Thoracic aorta (tissue), 2 donors: ENCODE measurements around the gene ZDHHC24. TPM values are rescaled to one million over a fixed set of nuclear protein-coding genes. Genes with fewer than 3 reads are reported as not detected.

Experiments used
- ATAC-seq: fragments of 150-250 bp; one replicate; pipeline ENCODE4 v1.8.0; 2017; ENCODE audit warnings: low read depth; ENCODE audit not compliant: insufficient number of reproducible peaks, low FRiP score
- DNase-seq: peaks from one replicate; pipeline ENCODE4 v3.0.0-alpha.2; 2020; ENCODE audit warnings: low spot score
- H3K27ac ChIP-seq, 2 donors: fragments of 200-600 bp; sonication (generic); 1 replicate in 1 of 2; 2 replicates in 1 of 2; pipeline ENCODE4 v1.5.1; 2016; ENCODE audit warnings: mild to moderate bottlenecking in 2 of 2, moderate library complexity in 2 of 2
- H3K27me3 ChIP-seq: fragments of 200-600 bp; sonication (generic); replicated peaks from 2 replicates; pipeline ENCODE4 v1.6.0; 2016; ENCODE audit warnings: mild to moderate bottlenecking; ENCODE audit not compliant: insufficient read depth
- H3K36me3 ChIP-seq: fragments of 200-600 bp; sonication (generic); one replicate; pipeline ENCODE4 v1.5.1; 2016
- H3K4me1 ChIP-seq, 2 donors: fragments of 200-600 bp; sonication (generic); 1 replicate in 1 of 2; 2 replicates in 1 of 2; pipeline versions ENCODE4 v1.5.1 to v1.6.0; 2016; ENCODE audit warnings: low read depth in 2 of 2, mild to moderate bottlenecking in 1 of 2; ENCODE audit not compliant: control insufficient read depth in 1 of 2
- H3K4me3 ChIP-seq: fragments of 200-600 bp; sonication (generic); 2 replicates; pipeline ENCODE4 v1.5.1; 2016; ENCODE audit warnings: mild to moderate bottlenecking
- H3K9me3 ChIP-seq: fragments of 200-600 bp; sonication (generic); 2 replicates; pipeline ENCODE4 v1.5.1; 2016
- total RNA-seq, 2 donors: library from RNA; depleted of rRNA; stranded (reverse); fragments of >200 nt; gene quantifications; one replicate each; pipeline versions ENCODE4 v1.1.0 to v1.2.3, GENCODE V29; 2016
- TF ChIP-seq, protein P1 (sequence below): fragments of 200-600 bp; sonication (generic); IDR thresholded peaks from one replicate; pipeline ENCODE4 v1.5.1; 2019; ENCODE audit warnings: antibody characterized with exemption

The ZDHHC24 gene
- total RNA-seq, 2 donors from 2014 or later = 10.2 to 15.7 TPM

DNA sequence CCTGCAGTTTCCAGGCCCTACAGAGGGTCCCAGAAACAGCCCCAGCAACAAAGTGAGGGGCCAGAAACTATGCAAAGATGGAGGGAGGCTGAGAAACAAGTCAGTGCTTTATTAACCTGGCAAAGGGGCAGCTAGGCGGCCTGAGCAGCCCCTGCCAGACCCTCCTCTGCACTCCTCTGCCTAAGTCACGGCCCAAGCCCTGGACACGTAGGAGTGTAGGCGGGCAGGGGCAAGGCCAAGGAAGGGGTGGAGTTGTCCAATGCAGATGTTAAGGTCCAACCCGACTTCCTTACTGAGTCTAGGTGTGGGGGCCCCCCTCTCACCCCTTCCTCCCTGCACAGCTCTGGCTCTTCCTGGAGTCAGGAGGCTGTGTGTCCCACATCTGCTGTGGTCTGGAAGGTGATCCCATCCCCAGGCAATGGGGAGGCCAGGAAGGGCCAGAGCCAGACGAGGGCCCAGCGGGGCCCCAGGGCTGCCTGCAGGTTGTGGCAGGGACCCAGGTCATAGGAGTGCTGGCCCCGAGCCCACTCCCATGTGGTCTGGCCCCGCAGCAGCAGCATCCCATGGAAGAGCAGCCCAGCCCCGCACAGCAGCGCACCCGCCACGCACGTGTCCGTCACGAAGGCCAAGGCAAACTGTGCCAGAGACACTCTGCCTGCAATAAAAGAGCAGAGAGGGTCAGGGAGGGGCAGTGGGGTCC lies 6.5 kb downstream of the ZDHHC24 start:
- Histone ChIP-seq H3K9me3 (no peaks in the 10 kb centered on the region), H3K36me3 (peaks cover 15% of the 10 kb centered on the region), H3K4me3 (no peak overlapping the region), H3K27ac (no peak overlapping the region), H3K27me3 (no peaks in the 10 kb centered on the region), H3K4me1 (peaks cover 3 to 8% of the 10 kb centered on the region in 2 donors)
- TF ChIP-seq, protein P1, sequence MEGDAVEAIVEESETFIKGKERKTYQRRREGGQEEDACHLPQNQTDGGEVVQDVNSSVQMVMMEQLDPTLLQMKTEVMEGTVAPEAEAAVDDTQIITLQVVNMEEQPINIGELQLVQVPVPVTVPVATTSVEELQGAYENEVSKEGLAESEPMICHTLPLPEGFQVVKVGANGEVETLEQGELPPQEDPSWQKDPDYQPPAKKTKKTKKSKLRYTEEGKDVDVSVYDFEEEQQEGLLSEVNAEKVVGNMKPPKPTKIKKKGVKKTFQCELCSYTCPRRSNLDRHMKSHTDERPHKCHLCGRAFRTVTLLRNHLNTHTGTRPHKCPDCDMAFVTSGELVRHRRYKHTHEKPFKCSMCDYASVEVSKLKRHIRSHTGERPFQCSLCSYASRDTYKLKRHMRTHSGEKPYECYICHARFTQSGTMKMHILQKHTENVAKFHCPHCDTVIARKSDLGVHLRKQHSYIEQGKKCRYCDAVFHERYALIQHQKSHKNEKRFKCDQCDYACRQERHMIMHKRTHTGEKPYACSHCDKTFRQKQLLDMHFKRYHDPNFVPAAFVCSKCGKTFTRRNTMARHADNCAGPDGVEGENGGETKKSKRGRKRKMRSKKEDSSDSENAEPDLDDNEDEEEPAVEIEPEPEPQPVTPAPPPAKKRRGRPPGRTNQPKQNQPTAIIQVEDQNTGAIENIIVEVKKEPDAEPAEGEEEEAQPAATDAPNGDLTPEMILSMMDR = no peak
- DNase-seq (no peak), ATAC-seq (no peak)

DNA sequence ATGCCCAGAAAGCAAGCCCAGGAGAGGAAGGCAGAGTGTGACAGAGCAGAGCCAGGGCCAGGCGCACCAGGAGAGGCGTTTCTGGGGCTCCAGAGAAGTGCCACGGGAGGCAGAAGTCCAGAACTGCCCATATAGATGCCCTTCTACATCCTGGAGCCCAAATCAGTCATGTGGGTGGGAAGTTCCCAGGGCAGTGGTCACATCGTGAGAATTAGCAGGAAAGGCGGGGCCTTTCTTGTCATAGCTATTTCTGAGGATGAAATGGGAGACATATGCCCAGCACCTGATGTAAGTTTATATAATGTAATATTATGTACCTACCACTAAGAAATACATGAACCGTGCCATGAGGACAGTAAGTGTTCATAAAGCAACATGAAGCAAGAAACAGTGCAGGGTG lies 13.1 kb downstream of the ZDHHC24 start:
- TF ChIP-seq, protein P1 = no peak
- H3K4me1 ChIP-seq = no peaks in the 10 kb centered on the region
- no peaks in the 10 kb centered on the region for H3K27me3 ChIP-seq
- H3K4me3 ChIP-seq = no peak overlapping the region
- peaks cover 11% of the 10 kb centered on the region for H3K36me3 ChIP-seq
- no peaks in the 10 kb centered on the region for H3K9me3 ChIP-seq
- H3K27ac ChIP-seq = no peak overlapping the region
- ATAC-seq (no peak), DNase-seq (no peak)

DNA sequence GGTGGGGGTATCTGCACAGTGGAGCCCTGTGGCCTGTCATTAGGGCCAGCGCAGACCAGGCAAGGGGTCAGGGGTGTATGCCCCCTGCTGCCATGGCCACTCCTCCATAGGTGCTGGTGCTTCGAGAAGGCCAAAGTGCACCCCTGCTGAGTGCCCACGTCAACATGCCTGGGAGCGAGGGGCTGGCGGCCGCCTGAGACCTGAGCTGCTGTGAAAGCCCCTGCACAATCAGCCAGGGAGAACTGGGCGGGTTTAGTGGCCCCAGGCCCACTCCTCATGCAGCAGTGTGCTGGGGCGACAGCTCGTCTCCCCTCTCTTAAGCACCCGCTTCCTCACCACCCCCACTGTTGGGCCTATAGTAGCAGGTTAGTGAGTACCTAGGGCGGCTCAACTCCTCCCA lies 14.0 kb downstream of the ZDHHC24 start:
- H3K27me3 ChIP-seq = no peaks in the 10 kb centered on the region
- TF ChIP-seq, protein P1 = no peak
- H3K4me1 ChIP-seq = no peaks in the 10 kb centered on the region
- no peak for ATAC-seq
- H3K36me3 ChIP-seq = peaks cover 8% of the 10 kb centered on the region
- no peaks in the 10 kb centered on the region for H3K9me3 ChIP-seq
- H3K4me3 ChIP-seq = no peak overlapping the region
- no peak overlapping the region for H3K27ac ChIP-seq
- no peak for DNase-seq

DNA sequence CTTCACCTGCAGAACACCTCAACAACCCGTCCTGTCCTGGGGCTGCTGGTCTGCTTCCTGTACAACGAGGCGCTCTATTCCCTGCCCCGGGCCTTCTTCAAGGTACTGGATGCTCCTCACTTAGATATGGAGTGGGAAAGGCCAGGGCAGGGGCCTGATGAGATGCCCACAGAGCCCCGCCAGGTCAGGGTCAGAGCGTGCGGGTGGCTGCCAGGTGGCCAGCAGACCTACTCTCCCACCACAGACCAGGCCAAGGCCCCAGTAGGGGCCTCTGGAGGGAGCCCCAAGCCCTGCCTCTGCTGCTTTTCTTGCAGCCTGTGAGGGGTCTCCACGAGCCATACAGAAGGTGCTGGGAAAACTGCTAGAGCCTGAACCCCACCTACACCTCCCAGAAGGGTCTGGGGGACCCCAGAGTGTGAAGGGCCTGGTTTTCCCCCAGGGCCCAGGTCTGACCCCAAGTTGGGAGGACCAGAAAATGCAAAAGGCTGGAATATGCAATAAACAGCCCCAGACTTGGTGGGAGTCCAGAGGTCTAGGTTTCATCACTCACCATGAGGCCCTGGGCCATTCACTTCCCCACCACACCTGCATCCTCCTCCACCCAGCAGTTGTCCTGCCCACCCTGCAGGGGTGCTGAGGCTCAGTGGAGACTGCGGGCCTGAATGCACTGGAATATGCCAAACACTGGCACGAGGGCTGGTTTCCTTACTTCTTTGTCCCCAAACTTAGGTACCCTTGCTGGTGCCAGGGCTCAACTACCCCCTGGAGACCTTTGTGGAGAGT lies 14.7 kb downstream of the ZDHHC24 start:
- TF ChIP-seq, protein P1 = no peak
- ATAC-seq = no peak
- no peak overlapping the region for H3K27ac ChIP-seq
- H3K27me3 ChIP-seq = no peaks in the 10 kb centered on the region
- peaks cover under 1% of the 10 kb centered on the region for H3K36me3 ChIP-seq
- H3K4me3 ChIP-seq = no peak overlapping the region
- no peak for DNase-seq
- no peaks in the 10 kb centered on the region for H3K9me3 ChIP-seq
- H3K4me1 ChIP-seq = no peaks in the 10 kb centered on the region

DNA sequence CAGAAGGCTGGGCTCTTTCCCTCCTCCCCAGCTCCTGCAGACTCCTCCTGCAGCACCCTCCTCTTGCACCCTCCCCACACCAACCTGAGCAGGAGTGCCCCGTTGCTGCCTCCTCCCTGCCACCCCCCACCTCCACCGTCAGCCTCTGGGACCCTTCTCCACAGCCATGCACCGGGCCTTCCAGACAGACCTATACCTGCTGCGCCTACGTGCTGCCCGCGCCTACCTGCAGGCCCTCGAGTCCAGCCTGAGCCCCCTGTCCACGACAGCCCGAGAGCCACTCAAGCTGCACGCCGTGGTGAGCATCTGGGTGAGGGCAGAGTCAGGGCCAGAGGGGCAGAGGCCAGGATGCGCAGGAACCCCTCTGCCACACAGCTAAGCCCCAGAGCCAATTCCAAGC lies 16.2 kb downstream of the ZDHHC24 start:
- Histone ChIP-seq H3K4me1 (no peaks in the 10 kb centered on the region), H3K27me3 (no peaks in the 10 kb centered on the region), H3K9me3 (no peaks in the 10 kb centered on the region), H3K36me3 (no peaks in the 10 kb centered on the region), H3K27ac (no peak overlapping the region), H3K4me3 (no peak overlapping the region)
- TF ChIP-seq, protein P1 = no peak
- ATAC-seq = no peak
- no peak for DNase-seq
